NOMO-1 (cell line): Measurements from ENCODE around the gene TPD52L2.
"Not testable (repeated sequence)": the region's sequence is repeated elsewhere in the genome, so short reads cannot be mapped to it uniquely, and the experiment has no call there.

Source experiments
- DNase-seq, 2 experiments: peaks; one replicate each; lab custom pipeline; 2025; ENCODE audit not compliant: unreplicated experiment in 2 of 2; lab: John Stamatoyannopoulos, UW

TPD52L2 gene

GRCh38 chr20:63855363-63856097 is 9.5 kb upstream of the TPD52L2 start:
- no peak for DNase-seq

GRCh38 chr20:63856098-63856511 is 9.0 kb upstream of the TPD52L2 start:
- DNase-seq: no peak

GRCh38 chr20:63857764-63858392 is 7.2 kb upstream of the TPD52L2 start:
- DNase-seq: no peak

- no peak for DNase-seq
Measured at GRCh38 chr20:63858393-63859165, 6.5 kb upstream of the TPD52L2 start.

- DNase-seq: no peak
Measured at GRCh38 chr20:63859166-63859699, 5.8 kb upstream of the TPD52L2 start.

GRCh38 chr20:63860325-63861051 is 4.6 kb upstream of the TPD52L2 start:
- DNase-seq: peak; percentile 60 to 74

- no peak for DNase-seq
Measured at GRCh38 chr20:63861365-63861934, 3.6 kb upstream of the TPD52L2 start, which contains the start of gene ABHD16B. ABHD16B (plus strand) TSS chr20:63861498; CDS start chr20:63861541, 43 bp downstream.

- DNase-seq: no peak
Measured at GRCh38 chr20:63861981-63862901, 2.8 kb upstream of the TPD52L2 start.

- DNase-seq: no peak
Measured at GRCh38 chr20:63863021-63863797, 1.9 kb upstream of the TPD52L2 start.

GRCh38 chr20:63863798-63864544 is 1.1 kb upstream of the TPD52L2 start:
- DNase-seq: peak; percentile 96 to 98

GRCh38 chr20:63864545-63864977 is 509 bp upstream of the TPD52L2 start:
- DNase-seq: peak in 1 of 2 experiments; percentile 75

GRCh38 chr20:63867042-63867441 is 2.0 kb downstream of the TPD52L2 start:
- DNase-seq: not testable (repeated sequence)

GRCh38 chr20:63868264-63868663 is 3.2 kb downstream of the TPD52L2 start:
- DNase-seq: no peak

- DNase-seq: peak; percentile 86 to 96
Measured at GRCh38 chr20:63873477-63873971, 8.5 kb downstream of the TPD52L2 start.

GRCh38 chr20:63874241-63874640 is 9.2 kb downstream of the TPD52L2 start:
- not testable (repeated sequence) for DNase-seq

GRCh38 chr20:63876489-63877036 is 11.5 kb downstream of the TPD52L2 start:
- no peak for DNase-seq
